ENCODE results near the gene C19orf25.
A peak's percentile ranks its signal among the peaks of the same experiment; 100 is the strongest.
"Not testable (repeated sequence)": the region's sequence is repeated elsewhere in the genome, so short reads cannot be mapped to it uniquely, and the experiment has no call there.

The C19orf25 gene
- 30.6 reads per million, percentile 57 among the genes with 10 or more reads in this experiment for total RNA-seq

DNA sequence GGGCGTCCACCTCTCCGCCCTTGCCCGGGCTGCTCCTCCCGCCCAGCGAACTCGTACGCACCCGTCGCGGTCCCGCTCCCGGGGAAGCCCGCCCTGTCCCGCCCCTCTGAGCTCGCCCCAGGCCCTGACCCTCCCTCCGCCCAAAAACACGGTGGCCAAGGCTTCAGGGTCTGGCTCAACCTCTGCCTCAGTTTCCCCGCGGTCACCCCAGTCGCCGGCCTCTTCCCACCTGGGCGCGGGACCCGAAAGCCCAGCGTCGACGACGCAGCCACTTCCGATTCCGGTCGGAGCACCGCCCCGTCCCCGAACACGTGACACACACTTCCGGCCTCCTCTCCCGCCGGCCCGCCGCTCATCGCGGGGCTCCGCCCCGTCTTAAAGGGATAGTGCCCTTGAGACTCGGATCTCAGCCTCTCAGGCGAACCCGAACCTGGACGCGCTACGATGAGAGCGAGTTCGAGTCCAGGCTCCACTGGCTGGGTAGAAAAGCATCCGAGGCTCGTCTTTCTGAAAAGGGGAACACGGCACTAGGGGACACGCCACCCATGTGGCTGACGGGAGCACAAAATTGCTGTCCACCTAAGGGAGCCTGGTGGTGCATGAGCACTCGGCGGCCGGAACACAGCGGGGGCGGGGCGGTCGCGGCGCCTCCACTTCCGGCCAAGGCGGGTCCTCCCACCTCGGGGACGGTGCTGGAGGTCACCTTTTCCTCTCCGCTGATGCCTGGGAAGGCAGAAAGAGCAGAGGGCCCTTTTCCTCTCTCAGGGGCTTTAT is at the start of gene C19orf25:
Gene C19orf25 (minus strand): TSS at position 282 of the 774 bp plus-strand sequence. CDS start 312 bp downstream, outside the sequence.
- peak; percentile 86 for DNase-seq

DNA sequence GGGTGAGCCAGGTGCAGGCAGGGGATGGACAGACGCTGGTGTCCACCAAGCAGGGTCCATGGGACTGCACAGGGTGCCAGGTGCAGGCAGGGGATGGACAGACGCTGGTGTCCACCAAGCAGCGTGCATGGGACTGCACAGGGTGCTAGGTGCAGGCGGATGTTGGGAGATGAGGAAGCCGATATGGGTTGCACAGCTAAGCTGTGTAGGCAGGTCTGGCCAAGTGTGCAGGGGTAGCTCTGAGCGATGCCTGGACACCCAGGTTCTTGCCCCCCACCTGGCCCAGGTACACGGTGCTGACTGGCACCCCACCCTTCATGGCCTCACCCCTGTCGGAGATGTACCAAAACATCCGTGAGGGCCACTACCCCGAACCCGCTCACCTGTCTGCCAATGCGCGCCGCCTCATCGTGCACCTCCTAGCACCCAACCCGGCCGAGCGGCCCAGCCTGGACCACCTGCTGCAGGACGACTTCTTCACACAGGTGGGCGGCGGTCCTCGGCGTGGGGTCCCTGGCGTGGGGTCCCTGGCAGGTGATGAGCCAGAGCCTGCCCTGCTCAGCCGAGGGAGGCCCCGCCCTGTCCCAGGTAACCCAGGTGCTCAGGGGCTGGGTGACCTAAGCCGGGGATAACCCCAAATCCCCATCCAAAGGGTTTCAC is 48.8 kb upstream of the C19orf25 start:
- DNase-seq = no peak

DNA sequence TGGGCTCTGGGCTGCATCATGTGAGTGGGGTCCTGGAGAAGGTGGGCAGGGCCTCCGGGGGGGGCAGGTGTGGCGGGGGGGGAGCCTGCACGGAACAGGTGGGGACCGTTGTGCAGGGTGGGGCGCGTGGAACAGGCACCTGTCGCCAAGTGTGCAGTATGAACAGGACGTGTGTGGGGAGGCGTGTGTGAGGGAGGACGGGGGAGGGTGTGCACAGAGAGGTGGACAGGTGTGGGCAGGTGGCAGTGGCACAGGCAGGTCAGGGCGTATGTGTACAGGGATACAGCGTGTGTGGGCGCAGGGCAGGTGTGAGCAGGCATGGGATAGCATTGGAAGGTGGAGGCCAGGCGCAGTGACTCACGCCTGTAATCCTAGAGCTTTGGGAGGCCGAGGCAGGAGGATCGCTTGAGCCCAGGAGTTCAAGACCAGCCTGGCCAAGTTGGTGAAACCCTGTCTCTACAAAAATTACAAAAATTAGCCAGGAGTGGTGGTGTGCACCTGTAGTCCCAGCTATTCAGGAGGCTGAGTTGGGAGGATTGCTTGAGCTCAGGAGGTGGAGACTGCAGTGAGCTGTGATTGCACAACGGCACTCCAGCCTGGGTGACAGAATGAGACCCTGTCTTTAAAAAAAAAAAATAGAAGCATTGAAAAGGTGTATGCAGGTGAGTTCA is 48.1 kb upstream of the C19orf25 start:
- no peak for DNase-seq

DNA sequence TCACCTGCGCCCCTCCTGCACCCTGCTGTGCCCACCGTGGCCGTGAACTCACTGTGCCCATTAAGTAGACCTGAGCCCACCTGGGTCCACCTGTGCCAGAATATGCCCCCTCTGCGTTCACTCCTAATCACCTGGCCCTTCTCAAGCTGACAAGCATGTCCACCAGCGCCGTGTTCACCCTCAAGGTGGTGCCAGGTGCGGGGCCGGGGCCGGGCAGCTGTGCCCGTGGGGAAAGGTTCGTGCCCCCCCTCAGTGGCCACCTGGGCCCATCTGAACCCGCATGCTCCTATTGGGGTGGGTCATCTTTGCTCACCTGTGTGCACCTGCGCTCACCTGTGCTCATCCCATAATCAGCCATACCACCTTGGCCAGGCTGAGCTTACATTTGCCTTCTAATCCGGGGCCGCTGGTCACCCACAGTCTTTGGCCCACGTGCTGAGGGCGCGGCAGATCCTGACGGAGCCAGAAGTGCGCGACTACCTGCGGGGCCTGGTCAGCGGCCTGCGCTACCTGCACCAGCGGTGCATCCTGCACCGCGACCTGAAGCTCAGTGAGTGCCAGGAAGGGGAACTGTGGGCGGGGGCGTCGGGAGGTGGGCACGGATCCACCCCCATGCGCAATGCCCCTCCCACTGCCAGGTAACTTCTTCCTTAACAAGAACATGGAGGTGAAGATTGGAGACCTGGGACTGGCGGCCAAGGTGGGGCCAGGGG is 47.2 kb upstream of the C19orf25 start:
- no peak for DNase-seq

DNA sequence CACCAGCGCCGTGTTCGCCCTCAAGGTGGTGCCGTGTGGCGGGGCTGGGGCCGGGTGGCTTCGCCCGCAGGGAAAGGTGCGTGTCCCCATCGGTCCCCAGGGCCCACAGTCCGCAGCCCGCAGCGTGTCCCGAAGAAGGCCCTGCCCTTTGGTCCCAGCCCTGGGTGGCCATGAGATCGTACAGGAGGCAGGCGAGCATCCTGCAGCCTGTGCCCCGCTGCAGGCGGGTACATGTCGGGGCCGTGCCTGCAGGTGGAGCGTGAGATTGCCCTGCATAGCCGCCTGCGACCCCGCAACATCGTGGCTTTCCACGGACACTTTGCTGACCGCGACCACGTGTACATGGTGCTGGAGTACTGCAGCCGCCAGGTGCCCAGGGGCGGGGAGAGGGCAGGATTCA is 46.3 kb upstream of the C19orf25 start:
- no peak for DNase-seq

DNA sequence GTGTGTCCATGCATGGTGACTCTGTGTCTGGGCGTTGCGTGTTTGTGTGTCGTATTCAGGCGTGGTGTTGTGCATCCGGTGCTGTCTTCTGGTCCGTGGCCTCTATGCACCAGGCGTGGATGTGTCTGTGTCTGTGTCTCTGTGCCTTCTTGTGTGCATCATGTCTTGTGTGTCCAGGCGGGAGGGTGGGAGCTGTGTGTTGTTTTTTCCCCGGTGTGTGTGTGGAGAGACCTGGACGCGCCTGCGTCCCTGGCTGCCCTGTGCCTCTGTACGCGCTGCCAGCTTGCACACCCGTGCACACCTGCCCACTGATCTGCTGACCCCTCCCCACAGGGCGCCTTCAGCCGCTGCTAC is 45.9 kb upstream of the C19orf25 start:
- DNase-seq = no peak

DNA sequence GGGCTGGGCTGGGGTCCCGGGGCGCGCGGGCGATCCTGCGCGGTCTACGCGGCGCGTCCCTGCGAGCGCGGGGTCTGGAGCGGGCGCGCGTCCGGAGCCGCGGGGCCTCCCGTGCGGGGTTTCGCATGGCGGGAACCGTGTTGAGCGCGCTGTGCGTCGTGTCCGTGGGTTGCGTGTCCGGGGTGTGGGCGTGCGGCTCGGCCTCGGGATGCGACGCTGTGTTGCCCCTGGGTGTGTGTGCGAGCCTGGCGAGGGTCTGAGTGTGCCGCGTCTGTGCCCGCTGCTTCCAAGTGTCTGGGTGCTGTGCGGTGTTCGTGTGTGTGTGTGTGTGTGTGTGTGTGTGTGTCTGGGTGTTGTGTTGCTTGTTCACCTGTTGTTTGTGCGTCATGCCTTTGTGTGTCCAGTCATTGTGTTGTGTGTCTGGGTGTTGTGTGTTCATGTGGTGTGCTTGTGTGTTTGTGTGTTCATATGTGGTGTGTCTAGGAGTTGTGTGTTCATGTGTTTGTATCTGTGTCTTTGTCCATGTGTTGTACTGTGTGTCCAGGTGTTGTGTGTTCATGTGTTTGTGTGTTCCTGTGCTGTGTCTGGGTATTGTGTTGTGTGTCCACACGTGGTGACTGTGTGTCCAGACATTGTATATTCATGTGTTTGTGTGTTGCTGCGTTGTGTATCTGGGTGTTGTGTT is 45.4 kb upstream of the C19orf25 start:
- no peak for DNase-seq

DNA sequence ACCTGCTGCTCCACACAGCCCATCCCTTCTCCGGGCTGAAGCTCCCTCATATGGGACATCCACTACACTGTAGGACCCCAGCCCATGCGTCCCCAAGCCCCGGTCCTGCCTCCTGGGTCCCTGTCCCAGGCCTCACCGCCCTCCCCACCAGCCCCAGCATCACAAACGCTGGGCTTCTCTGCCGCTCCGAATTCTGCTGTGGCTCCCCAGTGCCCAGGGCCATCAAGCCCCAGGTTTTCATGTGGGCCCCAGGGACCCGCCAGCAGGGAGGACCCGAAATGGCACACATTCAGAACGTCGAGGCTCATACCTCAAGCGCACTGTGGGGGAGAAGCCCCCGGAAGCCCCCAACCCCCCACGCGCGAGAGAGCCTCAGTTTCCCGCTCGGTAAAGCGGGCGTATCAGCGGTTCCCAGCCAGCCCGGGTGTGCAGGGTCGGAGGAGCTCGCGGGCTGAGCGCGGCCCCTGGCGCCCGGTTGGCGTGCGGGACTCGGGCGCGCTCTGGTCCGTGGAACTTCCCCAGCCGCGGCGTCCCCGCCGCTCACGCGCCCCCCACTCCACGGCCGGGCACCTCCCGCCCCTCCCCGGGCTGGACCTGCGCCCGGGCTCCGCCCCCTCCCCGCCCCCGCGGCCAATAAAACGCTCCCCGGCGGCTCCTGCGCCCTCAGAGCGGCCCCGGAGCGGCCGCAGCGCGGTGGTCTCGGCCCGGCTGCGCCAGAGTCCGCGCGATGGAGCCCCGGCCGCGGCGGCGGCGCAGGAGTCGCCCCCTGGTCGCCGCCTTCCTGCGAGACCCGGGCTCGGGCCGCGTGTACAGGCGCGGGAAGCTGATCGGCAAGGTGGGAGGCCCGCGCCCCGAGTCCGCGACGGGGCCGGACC is 44.6 kb upstream of the C19orf25 start, which contains the start of gene PLK5:
Gene PLK5 (plus strand): TSS at position 666 of the 875 bp plus-strand sequence. CDS start 2,920 bp downstream, outside the sequence.
- DNase-seq = no peak

DNA sequence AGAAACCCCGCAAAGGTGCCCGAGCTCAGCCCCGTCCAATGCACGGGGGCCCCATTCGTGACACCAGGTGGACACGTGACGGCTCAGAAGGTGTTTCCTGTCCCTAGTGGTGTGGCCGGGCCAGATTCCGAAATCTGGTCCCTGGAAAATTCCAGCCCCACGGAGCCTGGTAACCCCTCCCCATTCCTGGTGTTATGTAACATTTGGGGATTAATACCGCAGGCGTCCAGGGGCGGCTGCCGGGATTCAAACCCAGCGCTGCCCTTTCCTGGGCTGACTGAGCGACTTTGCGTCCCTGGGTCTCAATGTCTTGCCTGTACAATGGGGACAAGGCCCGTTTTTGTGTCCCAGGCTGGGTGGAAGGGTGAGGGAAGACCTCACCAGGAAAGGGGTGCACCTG is 43.8 kb upstream of the C19orf25 start:
- DNase-seq = no peak

DNA sequence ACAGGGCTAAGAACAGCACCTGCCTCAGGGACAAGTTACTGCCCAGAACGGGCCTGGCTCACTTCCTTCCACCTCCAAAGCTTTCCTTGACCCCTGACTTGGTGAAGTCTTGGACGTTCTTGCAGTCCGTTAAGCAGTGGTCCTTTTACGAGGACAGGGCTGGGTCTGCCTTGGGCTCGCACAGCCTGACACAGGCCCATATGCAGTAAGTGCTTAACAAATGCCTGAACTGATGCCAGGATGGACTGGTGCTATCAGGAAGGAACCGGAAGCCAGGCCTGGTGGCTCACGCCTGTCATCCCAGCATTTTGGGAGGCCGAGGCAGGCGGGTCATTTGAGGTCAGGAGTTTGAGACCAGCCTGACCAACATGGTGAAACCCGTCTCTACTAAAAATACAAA is 43.0 kb upstream of the C19orf25 start:
- no peak for DNase-seq

DNA sequence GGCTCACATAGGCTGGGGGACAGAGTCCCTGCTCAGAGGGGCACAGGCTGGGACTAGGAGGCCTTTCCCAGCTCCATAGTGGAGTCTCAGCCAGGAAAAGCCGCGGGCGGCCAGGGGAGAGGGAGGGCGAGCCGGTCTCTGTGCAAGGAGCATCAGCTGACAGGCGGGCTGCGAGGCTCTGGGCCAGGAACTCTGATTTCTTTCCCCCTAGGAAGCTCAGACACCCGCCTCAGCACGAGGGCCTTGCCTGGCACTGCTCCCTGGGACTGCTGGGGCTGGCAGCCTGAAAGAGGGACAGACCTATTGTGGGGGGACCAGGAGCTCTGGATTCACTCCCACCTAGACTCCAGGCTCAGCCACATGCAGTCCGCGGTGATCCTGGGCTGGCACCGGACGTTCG is 42.6 kb upstream of the C19orf25 start:
- no peak for DNase-seq

DNA sequence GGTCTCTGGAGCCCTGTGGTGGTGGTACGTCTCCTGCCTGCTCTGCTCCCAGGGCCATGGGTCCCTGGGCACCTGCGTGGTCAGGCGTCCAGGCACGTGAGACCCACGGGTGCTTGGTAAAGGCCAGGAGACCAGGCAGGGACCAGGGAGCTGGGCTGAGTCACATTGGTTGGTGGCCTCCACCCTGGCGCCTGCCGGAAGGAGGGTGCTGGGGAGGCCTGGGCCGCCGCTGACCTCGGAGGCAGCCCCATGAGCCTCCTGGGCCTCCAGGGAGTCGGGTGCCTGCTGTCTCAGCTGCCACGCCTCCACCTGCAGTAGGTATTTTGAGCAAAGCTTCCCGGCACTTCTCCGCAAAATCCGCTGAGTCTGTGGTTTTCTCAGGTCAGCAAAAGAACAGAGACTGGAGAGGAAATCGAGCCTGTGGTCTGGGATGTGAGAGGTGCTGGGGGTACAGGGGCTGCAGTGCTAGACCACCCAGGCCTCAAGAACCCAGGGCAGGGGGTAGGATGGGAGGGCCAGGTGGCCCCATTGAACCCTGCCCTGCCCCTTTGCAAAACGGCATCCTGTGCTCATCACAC is 41.3 kb upstream of the C19orf25 start:
- no peak for DNase-seq

DNA sequence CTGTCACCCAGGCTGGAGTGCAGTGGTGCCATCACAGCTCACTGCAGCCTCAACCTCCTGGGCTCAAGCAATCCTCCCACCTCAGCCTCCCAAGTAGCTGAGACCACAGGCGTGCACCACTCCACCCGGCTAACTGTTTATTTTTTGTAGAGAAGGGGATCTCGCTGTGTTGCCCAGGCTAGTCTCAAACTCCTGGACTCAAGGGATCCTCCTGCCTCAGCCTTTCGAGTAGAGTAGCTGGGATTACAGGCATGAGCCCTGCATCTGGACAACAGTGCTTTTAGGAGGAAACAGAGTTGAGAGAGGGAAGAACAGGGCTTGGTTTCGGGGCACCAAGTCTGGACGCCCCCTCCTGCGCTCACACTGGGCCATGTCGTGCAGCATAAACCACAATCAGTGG is 40.8 kb upstream of the C19orf25 start:
- not testable (repeated sequence) for DNase-seq

DNA sequence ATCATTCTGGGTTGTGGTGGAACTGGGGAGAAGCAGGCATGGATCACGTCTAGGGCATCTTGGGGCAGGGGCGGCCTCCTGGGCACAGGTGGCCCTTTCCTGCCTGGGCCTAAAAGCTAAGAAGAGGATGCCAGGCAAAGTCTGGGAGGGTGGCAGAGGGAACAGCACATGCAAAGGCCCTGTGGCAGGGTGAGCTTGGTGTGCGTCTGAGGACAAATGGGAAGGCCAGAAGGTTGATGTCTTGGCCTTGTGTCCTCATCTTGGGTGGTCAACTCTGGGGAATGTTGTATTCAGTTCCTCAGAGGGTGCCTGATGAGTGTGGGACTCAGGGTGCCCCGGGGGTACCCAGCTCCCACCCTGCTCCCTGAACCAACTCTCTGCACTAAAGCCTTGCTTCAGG is 39.5 kb upstream of the C19orf25 start:
- no peak for DNase-seq

DNA sequence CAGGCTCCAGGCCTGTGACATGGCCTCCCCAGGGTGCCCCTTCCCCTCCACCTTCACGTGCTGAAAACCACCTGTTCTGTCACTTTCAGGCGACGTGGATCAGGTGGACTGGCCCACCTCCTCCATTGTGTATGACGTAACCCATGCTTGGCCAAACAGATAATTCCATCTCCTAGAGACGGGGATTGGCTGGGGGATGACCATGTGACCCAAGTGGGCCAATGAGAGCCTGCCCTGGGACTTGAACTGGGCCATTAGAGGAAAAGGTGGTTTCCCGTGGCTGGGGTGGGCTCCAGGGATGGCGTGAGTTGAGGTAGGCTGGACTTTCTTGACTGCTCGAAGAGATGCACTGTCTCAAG is 37.4 kb upstream of the C19orf25 start:
- no peak for DNase-seq

DNA sequence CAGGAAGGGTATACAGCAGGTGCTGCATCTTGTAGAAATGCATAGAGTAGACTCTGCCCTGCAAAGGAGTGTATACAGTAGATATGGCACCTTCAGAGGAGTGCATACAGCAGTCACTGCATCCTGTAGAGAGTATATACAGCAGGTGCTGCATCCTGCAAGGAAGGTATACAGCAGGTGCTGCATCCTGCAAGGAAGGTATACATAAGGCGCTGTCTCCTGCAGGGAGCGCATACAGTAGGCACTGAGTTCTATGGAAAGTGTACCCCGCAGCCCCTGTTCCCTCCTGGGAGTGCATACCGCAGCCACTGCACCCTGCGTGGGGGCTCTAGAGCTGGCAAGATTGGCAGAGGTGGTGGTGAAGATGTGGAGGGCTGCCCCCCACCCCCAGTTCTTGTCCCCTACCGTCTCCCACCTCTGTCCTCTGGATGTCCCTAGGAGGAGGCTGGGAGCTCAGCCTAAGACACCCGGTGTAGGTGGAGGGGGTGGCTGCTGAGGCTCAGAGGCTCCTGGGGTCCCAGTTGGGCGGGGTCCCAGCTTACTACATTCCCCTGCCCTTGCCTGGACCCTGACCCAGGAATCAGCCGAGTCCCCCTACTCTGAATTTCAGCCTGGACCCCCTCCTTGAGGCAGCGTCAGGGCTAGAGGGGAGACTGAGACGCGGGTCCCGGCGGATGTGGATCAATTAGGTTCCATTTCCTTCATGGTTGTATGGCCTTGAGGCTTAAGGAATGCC is 36.1 kb upstream of the C19orf25 start:
- no peak for DNase-seq

DNA sequence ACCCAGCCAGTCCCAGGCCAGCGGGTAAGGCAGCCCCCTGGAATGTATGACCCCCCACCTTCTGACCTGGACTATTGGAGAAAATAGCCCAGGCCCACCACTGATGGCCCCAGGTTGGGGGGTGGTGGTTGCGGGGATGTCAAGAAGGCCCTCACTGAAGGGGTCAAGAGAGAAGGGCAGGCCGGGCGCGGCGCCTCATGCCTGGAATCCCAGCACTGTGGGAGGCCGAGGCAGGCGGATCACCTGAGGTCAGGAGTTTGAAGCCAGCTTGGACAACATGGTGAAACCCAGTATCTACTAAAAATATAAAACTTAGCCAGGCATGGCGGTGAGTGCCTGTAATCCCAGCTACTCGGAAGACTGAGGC is 35.3 kb upstream of the C19orf25 start:
- DNase-seq = no peak

DNA sequence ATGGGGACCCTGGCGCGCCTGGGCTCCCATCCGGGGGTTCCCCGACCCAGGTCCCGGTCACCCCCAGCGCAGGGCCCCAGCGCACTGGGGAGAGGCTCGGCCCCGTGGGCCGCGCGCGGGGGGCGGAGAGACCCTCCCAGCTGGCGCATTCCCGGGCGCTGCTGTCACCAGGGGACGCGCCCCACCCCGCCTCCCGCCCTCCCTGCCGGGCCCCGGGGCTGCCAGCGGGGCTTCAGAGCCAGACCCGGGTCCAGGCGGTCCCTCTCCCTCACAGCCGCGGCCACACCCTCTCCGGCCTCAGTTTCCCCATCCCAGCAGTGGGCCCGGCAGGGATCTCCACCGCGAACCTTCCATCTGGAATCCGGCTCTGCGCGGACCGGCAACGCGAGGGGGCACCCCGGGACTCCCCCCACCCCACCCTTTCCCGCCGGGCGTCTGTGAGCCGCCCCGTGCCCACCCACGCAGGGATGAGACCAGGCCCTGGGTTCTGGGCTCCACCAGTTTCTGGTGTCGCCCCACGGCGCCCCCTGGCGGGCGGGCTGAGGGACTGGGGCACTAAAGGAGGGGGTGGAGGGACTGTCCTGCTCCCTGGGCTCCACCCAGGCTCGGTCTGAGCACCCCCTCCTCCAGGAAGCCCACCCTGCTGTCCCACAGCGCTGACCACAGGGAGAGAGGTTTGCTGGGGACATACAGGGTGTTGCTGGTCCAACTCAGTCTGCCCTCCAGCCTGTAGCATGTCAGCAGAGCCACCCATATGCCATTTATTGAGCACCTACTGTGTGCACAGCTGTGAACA is 34.7 kb upstream of the C19orf25 start:
- DNase-seq = peak; percentile 62

DNA sequence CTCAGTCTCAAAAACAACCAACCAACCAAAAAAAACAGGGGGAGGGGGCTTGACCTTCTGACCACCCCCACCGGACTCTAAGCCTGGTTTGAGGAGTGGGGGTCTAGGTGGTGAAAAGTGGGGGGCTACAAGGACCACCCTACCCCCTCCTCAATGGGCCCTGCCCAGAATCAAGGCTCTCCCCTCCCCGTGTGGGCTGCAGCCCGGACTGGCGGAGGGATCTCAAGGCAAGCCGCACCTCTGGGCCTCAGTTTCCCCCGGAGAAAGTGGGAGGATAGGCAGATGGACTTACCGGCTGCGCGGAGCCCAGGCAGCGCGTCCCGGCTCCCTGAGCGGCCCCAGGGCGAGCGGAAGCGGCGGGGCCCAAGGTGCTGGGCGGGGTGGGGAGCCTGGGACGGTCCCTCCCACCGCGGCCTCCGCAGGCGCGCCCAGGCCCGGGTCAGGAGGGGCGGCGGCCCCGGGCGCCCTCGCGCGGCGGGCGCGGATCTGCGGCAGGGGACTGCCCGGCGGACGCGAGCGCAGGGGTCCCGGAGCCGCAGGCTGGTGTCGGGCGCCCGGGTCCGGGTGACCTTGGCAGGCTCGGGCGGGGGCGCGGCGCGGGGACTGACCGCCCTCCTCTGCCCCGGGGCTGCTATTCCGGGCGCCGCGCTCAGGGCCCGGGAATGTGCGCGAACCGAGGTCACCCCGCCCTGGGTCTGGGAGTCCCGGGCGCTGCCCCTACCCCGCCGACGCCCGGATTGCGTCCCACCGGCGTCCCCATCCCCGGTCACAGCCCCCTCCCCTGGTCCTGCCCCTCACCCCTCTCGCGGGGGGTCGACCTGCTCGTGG is 33.9 kb upstream of the C19orf25 start, which contains the start of gene ADAMTSL5:
Gene ADAMTSL5 (minus strand): TSS at position 349 of the 828 bp plus-strand sequence. CDS start 2,076 bp downstream, outside the sequence.
- DNase-seq = peak; percentile 33

Measured in effector CD4-positive, alpha-beta T cell (primary cell).